ENCODE measurements around the gene CORO2B. TPM values are rescaled to one million over a fixed set of nuclear protein-coding genes. Genes with fewer than 3 reads are reported as not detected.
A peak's percentile ranks its signal among the peaks of the same experiment; 100 is the strongest.

Gene CORO2B
- polyA plus RNA-seq, 1 donor from 2014 or later = 15.1 TPM

DNA sequence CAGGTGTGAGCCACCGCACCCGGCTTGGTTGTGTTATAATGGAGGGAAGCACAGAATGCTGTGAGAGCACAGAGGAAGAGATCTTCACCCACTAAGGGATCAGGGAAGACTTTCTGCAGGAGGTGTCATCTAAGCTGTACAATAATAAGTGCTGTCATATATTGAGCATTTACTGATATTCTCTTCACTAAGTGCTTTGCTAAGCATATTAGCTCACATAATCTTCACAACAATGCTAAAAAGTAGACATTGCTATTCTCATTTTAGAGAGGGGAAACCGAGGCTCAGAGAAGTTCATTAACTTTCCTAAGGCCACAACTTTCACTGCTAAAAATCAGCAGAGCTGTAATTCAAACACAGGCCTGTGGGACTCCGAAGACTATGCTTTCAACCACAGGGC lies 115.3 kb downstream of the CORO2B start:
- Histone ChIP-seq H4K20me1 (ENCODE audit: insufficient read depth) (no peaks in the 10 kb centered on the region), H3K4me3 (ENCODE audit: low read length) (no peak overlapping the region), H3K9ac (ENCODE audit: low read length) (no peak overlapping the region), H3K27ac (ENCODE audit: low read length) (no peak overlapping the region), H3K9me2 (ENCODE audit: insufficient read depth, low read length) (no peaks in the 10 kb centered on the region), H3K79me2 (replicated peaks; ENCODE audit: insufficient read depth, low read length) (no peaks in the 10 kb centered on the region), H3K36me3 (ENCODE audit: insufficient read depth, low read length) (no peaks in the 10 kb centered on the region), H3K9me3 (ENCODE audit: low read length) (no peaks in the 10 kb centered on the region), H2AFZ (ENCODE audit: low read depth, low read length) (no peak overlapping the region), H3F3A (ENCODE audit: insufficient read depth, low read length, poor library complexity, severe bottlenecking) (no peaks in the 10 kb centered on the region), H3K4me2 (ENCODE audit: low read length) (no peak overlapping the region), H3K27me3 (ENCODE audit: insufficient read depth, low read depth, low read length) (no peaks in the 10 kb centered on the region)
- no peak for TF ChIP-seq TAF1 (IDR thresholded peaks at IDR 0.05; ENCODE audit: low read depth)
- no peak for TF ChIP-seq EZH2 (IDR thresholded peaks at IDR 0.05; ENCODE audit: borderline replicate concordance, insufficient read depth, low read length, poor library complexity, severe bottlenecking)
- TF ChIP-seq, protein P1, sequence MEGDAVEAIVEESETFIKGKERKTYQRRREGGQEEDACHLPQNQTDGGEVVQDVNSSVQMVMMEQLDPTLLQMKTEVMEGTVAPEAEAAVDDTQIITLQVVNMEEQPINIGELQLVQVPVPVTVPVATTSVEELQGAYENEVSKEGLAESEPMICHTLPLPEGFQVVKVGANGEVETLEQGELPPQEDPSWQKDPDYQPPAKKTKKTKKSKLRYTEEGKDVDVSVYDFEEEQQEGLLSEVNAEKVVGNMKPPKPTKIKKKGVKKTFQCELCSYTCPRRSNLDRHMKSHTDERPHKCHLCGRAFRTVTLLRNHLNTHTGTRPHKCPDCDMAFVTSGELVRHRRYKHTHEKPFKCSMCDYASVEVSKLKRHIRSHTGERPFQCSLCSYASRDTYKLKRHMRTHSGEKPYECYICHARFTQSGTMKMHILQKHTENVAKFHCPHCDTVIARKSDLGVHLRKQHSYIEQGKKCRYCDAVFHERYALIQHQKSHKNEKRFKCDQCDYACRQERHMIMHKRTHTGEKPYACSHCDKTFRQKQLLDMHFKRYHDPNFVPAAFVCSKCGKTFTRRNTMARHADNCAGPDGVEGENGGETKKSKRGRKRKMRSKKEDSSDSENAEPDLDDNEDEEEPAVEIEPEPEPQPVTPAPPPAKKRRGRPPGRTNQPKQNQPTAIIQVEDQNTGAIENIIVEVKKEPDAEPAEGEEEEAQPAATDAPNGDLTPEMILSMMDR (IDR thresholded peaks at IDR 0.05; ENCODE audit: poor library complexity, severe bottlenecking) = no peak
- TF ChIP-seq MXI1 (conservative IDR thresholded peaks at IDR 0.05; ENCODE audit: poor library complexity, severe bottlenecking) = no peak
- no peak for TF ChIP-seq RAD21 (conservative IDR thresholded peaks at IDR 0.05)
- TF ChIP-seq EP300 (conservative IDR thresholded peaks at IDR 0.05; ENCODE audit: poor library complexity, severe bottlenecking) = no peak
- TF ChIP-seq, protein P2, sequence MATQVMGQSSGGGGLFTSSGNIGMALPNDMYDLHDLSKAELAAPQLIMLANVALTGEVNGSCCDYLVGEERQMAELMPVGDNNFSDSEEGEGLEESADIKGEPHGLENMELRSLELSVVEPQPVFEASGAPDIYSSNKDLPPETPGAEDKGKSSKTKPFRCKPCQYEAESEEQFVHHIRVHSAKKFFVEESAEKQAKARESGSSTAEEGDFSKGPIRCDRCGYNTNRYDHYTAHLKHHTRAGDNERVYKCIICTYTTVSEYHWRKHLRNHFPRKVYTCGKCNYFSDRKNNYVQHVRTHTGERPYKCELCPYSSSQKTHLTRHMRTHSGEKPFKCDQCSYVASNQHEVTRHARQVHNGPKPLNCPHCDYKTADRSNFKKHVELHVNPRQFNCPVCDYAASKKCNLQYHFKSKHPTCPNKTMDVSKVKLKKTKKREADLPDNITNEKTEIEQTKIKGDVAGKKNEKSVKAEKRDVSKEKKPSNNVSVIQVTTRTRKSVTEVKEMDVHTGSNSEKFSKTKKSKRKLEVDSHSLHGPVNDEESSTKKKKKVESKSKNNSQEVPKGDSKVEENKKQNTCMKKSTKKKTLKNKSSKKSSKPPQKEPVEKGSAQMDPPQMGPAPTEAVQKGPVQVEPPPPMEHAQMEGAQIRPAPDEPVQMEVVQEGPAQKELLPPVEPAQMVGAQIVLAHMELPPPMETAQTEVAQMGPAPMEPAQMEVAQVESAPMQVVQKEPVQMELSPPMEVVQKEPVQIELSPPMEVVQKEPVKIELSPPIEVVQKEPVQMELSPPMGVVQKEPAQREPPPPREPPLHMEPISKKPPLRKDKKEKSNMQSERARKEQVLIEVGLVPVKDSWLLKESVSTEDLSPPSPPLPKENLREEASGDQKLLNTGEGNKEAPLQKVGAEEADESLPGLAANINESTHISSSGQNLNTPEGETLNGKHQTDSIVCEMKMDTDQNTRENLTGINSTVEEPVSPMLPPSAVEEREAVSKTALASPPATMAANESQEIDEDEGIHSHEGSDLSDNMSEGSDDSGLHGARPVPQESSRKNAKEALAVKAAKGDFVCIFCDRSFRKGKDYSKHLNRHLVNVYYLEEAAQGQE (IDR thresholded peaks at IDR 0.05; ENCODE audit: borderline replicate concordance) = no peak
- TF ChIP-seq SMC3 (conservative IDR thresholded peaks at IDR 0.05; ENCODE audit: poor library complexity) = no peak
- no peak for TF ChIP-seq POLR2AphosphoS5 (IDR thresholded peaks at IDR 0.05)

DNA sequence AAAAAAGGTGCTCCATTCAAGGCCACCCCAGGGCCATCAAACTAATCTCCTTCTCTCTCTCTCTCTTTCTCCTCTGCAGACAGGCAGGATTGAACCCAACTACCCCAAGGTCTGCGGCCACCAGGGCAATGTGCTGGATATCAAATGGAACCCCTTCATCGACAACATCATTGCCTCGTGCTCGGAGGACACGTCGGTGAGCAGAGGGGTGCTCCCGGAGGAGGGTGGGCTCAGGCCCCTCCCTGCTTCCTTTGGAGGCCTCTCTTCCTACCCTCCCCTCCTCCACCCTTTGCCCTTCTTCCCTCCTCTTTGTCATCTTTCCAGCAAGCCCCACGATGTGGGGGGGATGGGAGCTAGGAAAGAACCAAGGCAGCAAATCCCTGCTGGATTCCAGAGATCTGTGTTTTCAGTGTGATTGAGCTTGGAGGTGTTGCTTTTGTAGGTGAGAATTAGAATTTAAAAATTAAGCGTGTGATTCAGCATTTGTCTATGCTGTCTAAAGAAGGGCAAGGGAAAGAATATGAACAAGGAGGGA lies 116.3 kb downstream of the CORO2B start:
- no peaks in the 10 kb centered on the region for H4K20me1 ChIP-seq (ENCODE audit: insufficient read depth)
- H3K27ac ChIP-seq (ENCODE audit: low read length) = peak overlapping the region; percentile 49
- no peaks in the 10 kb centered on the region for H3K79me2 ChIP-seq (replicated peaks; ENCODE audit: insufficient read depth, low read length)
- H2AFZ ChIP-seq (ENCODE audit: low read depth, low read length) = no peak overlapping the region
- H3K9ac ChIP-seq (ENCODE audit: low read length) = peak overlapping the region; percentile 16
- H3K36me3 ChIP-seq (ENCODE audit: insufficient read depth, low read length) = no peaks in the 10 kb centered on the region
- H3K4me2 ChIP-seq (ENCODE audit: low read length) = no peak overlapping the region
- H3K4me3 ChIP-seq (ENCODE audit: low read length) = no peak overlapping the region
- H3K9me3 ChIP-seq (ENCODE audit: low read length) = no peaks in the 10 kb centered on the region
- no peaks in the 10 kb centered on the region for H3F3A ChIP-seq (ENCODE audit: insufficient read depth, low read length, poor library complexity, severe bottlenecking)
- H3K27me3 ChIP-seq (ENCODE audit: insufficient read depth, low read depth, low read length) = no peaks in the 10 kb centered on the region
- H3K9me2 ChIP-seq (ENCODE audit: insufficient read depth, low read length) = no peaks in the 10 kb centered on the region
- TF ChIP-seq MXI1 (conservative IDR thresholded peaks at IDR 0.05; ENCODE audit: poor library complexity, severe bottlenecking) (no peak), TAF1 (IDR thresholded peaks at IDR 0.05; ENCODE audit: low read depth) (no peak), EP300 (conservative IDR thresholded peaks at IDR 0.05; ENCODE audit: poor library complexity, severe bottlenecking) (no peak), RAD21 (conservative IDR thresholded peaks at IDR 0.05) (no peak), POLR2AphosphoS5 (IDR thresholded peaks at IDR 0.05) (no peak), SMC3 (conservative IDR thresholded peaks at IDR 0.05; ENCODE audit: poor library complexity) (no peak), EZH2 (IDR thresholded peaks at IDR 0.05; ENCODE audit: borderline replicate concordance, insufficient read depth, low read length, poor library complexity, severe bottlenecking) (no peak)
- TF ChIP-seq, protein P2 (IDR thresholded peaks at IDR 0.05; ENCODE audit: borderline replicate concordance) = no peak
- TF ChIP-seq, protein P1 (IDR thresholded peaks at IDR 0.05; ENCODE audit: poor library complexity, severe bottlenecking) = no peak

Measured in neural cell (in vitro differentiated cells).